ENCODE data around the gene BIRC2. TPM values are rescaled to one million over a fixed set of nuclear protein-coding genes. Genes with fewer than 3 reads are reported as not detected.

BIRC2 gene
- total and polyA plus RNA-seq, 8 donors: 17.3 to 301 (median 42.8) TPM

- Histone ChIP-seq H3K9me3 (no peaks in the 10 kb centered on the region), H3K27me3 (no peaks in the 10 kb centered on the region), H3K36me3 (peaks cover 13 to 56% (median 38%) of the 10 kb centered on the region in 4 donors), H3K4me3 (no peak overlapping the region), H3K4me1 (peaks cover 0 to 20% (median 4%) of the 10 kb centered on the region in 4 donors), H3K27ac (no peak overlapping the region)
- no peak for DNase-seq
- intact Hi-C loops (cut with DNase I; ENCODE audit: low total_unique reads): no loop called here
- TF ChIP-seq EP300 (IDR thresholded peaks at IDR 0.05): no peak
- TF ChIP-seq POLR2AphosphoS5 (IDR thresholded peaks at IDR 0.05): no peak
- no peak for TF ChIP-seq POLR2A (IDR thresholded peaks at IDR 0.05)
- TF ChIP-seq, protein P1, sequence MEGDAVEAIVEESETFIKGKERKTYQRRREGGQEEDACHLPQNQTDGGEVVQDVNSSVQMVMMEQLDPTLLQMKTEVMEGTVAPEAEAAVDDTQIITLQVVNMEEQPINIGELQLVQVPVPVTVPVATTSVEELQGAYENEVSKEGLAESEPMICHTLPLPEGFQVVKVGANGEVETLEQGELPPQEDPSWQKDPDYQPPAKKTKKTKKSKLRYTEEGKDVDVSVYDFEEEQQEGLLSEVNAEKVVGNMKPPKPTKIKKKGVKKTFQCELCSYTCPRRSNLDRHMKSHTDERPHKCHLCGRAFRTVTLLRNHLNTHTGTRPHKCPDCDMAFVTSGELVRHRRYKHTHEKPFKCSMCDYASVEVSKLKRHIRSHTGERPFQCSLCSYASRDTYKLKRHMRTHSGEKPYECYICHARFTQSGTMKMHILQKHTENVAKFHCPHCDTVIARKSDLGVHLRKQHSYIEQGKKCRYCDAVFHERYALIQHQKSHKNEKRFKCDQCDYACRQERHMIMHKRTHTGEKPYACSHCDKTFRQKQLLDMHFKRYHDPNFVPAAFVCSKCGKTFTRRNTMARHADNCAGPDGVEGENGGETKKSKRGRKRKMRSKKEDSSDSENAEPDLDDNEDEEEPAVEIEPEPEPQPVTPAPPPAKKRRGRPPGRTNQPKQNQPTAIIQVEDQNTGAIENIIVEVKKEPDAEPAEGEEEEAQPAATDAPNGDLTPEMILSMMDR (IDR thresholded peaks at IDR 0.05): no peak
Measured at GRCh38 chr11:102357116-102357515, 10.1 kb downstream of the BIRC2 start.

GRCh38 chr11:102359372-102359771 is 12.4 kb downstream of the BIRC2 start:
- no peaks in the 10 kb centered on the region for H3K27me3 ChIP-seq
- no peaks in the 10 kb centered on the region for H3K9me3 ChIP-seq
- H3K4me1 ChIP-seq: peaks cover 0 to 18% (median 1%) of the 10 kb centered on the region in 4 donors
- no peak overlapping the region for H3K4me3 ChIP-seq
- intact Hi-C loops (cut with DNase I; ENCODE audit: low total_unique reads): no loop called here
- WGBS, 5 donors: 65 to 98% (median 81%) methylated on average over 3 of the region's 3 CpGs
- peak in 1 of 2 donors; percentile 13 for DNase-seq
- H3K36me3 ChIP-seq: peaks cover 21 to 65% (median 52%) of the 10 kb centered on the region in 4 donors
- TF ChIP-seq EP300 (IDR thresholded peaks at IDR 0.05): no peak
- TF ChIP-seq, protein P1 (IDR thresholded peaks at IDR 0.05): no peak
- TF ChIP-seq POLR2A (IDR thresholded peaks at IDR 0.05): no peak
- TF ChIP-seq POLR2AphosphoS5 (IDR thresholded peaks at IDR 0.05): no peak
- no peak overlapping the region for H3K27ac ChIP-seq

DNA sequence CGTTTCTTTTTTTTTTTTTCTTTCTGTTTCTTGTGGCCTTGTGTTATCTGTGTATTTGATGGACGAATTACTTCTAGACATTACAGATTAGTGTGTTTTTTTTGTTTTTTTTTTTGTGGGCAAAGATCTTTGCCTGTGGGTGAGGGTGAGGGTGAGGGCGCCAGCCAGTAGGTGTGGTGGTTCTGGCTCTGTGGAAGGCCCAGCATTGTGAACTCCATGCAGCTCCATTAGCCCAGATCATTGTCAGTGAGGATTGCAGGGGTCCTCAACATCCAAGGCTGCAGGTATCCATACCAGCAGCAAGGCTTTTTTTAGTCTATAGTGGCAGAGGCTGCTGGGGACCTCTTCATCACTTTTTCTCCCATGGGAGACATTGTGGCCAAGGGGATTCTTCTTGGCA is 13.7 kb downstream of the BIRC2 start:
- Histone ChIP-seq H3K4me1 (peaks cover 0 to 15% (median 2%) of the 10 kb centered on the region in 4 donors), H3K36me3 (peaks cover 23 to 78% (median 65%) of the 10 kb centered on the region in 4 donors), H3K27ac (no peak overlapping the region), H3K9me3 (no peaks in the 10 kb centered on the region), H3K4me3 (no peak overlapping the region), H3K27me3 (no peaks in the 10 kb centered on the region)
- no peak for DNase-seq
- TF ChIP-seq POLR2AphosphoS5 (IDR thresholded peaks at IDR 0.05) (no peak), POLR2A (IDR thresholded peaks at IDR 0.05) (no peak), EP300 (IDR thresholded peaks at IDR 0.05) (no peak)
- TF ChIP-seq, protein P1 (IDR thresholded peaks at IDR 0.05): no peak
- 62 to 81% (median 66%) methylated on average over 3 of the region's 3 CpGs for WGBS, 5 donors
- intact Hi-C loops (cut with DNase I; ENCODE audit: low total_unique reads): no loop called here

DNA sequence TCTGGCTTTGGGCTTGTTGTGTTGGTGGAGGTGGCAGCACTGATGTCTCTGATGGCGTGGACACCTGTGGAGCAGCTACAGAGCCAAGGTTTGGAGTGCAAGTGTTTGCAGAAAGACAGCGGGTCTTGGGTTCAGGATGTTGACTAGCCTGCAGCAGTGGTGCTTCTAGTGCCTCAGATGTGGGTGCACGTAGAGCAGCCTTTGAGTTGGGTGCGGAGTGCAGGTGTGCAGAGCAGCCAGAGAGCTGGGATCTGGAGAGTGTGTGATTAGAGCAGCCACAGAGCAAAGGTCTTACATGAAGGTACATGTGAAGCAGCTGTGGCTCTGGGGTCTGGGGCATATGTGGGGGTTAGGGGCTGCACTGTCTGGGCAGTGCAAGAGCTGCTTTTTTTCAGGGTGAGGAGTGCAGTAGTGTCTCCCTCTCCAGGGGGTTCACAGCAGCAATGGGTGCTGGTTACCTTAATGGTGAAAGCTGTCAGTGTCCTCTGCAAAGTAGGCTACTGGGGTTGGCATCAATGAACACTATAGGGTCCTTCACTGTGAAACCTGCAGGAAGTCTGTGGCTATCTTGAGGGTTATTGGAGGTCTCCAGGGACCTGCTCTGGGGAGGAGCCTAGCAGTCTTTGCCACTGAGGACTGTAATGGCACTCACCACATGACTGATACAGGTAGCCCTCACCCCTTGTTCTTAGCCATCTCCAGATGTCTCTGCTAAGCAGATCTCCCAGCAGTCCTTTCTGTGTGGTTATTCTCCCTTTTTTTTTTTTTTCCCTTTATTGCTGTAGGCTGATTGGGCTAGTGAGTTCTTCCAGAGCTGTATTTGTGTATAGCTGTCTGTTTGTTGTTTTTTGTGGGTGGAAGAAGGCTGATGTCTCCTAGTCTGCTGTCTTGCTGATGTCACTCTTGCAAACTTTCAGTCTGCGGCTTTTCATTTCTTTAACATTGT is 14.3 kb downstream of the BIRC2 start:
- WGBS, 5 donors: 91 to 96% (median 94%) methylated on average over 3 to 5 of the region's 5 CpGs

More for the DNA sequence above, 14.3 kb downstream of the BIRC2 start:
- TF ChIP-seq, protein P1 (IDR thresholded peaks at IDR 0.05): no peak
- TF ChIP-seq POLR2A (IDR thresholded peaks at IDR 0.05): no peak
- TF ChIP-seq POLR2AphosphoS5 (IDR thresholded peaks at IDR 0.05): no peak
- H3K36me3 ChIP-seq: peaks cover 29 to 84% (median 70%) of the 10 kb centered on the region in 4 donors
- no peak overlapping the region for H3K4me3 ChIP-seq
- H3K27ac ChIP-seq: no peak overlapping the region
- no peaks in the 10 kb centered on the region for H3K9me3 ChIP-seq
- H3K4me1 ChIP-seq: peaks cover 0 to 15% (median 2%) of the 10 kb centered on the region in 4 donors
- no peaks in the 10 kb centered on the region for H3K27me3 ChIP-seq
- DNase-seq: peak in 1 of 2 donors; percentile 33
- intact Hi-C loops (cut with DNase I; ENCODE audit: low total_unique reads): no loop called here

Measured in stomach (tissue), 9 donors.